DMS153 (cell line): ENCODE data around the gene CFAP43.

Experiments
- DNase-seq: peaks from one replicate; lab custom pipeline; 2025; lab: John Stamatoyannopoulos, UW

Gene CFAP43

GRCh38 chr10:104130041-104130440 lies 102.1 kb downstream of the CFAP43 start:
- no peak for DNase-seq

- no peak for DNase-seq
Observed at GRCh38 chr10:104128214-104128613, 104.0 kb downstream of the CFAP43 start.

GRCh38 chr10:104127411-104127810 lies 104.8 kb downstream of the CFAP43 start:
- peak; percentile 12 for DNase-seq

DNA sequence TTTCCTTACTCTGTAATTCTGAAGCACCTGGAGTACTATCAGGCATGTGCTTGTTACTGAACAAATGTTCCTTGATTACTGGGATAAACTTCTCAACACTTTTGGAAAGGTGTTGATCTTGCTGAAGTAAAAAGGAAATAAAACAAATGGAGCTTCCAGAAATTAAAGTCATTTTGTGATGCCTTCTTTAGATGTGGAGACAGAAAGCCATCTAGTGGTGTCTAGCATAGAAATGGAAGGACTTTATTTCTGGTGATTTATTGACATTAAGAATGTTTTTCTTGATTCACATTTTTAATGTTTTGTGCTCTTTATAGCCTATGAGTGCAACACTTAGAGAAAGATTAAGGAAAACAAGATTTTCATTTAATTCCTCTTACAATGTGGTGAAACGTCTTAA lies 108.8 kb downstream of the CFAP43 start:
- DNase-seq, result no peak

DNA sequence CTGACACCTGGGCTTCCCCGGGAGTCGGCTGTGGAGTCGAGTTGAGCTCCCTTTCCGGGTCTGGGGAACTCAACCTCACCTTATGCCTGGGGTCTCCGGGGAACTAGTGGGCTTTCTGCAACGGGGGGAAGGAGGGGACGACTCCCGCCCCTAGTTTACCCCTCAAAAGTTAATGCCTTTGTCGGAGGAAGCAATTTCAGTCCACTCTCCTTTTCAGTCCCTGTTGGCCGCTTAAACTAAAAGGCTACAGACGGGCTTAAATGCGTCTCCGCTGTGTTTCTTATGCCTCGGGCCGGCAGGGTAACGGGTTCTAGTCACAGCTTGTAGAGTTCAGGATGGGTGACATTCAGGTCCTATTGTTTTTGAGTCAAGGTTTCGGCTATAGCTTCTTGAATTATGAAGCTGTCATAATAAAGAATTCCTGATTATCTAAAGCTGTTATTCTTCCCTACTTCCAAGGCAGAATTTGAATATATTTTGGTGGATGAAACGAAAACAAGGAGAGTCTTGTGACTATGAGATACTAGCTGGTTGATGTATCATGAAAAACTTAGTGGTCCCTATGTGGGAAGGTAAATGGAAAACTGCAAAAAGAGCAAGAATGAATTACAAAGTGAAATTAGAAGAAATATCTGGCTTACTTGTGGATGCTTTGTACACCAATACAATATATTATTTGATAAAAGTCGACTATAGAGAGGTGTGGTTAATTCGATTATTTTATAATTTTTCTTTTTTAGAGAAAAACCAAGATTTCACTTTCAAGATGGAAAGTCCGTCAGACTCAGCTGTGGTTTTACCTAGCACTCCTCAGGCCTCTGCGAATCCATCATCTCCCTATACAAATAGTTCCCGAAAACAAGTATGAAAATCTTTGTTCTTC lies 109.7 kb downstream of the CFAP43 start:
- no peak for DNase-seq

- DNase-seq, result peak; percentile 98
Observed at GRCh38 chr10:104121485-104122224, 110.5 kb downstream of the CFAP43 start, which contains the start of gene SFR1. SFR1 (plus strand) TSS chr10:104122171; CDS start chr10:104122184, 13 bp downstream.

- peak; percentile 54 for DNase-seq
Observed at GRCh38 chr10:104120903-104121484, 111.2 kb downstream of the CFAP43 start.

DNA sequence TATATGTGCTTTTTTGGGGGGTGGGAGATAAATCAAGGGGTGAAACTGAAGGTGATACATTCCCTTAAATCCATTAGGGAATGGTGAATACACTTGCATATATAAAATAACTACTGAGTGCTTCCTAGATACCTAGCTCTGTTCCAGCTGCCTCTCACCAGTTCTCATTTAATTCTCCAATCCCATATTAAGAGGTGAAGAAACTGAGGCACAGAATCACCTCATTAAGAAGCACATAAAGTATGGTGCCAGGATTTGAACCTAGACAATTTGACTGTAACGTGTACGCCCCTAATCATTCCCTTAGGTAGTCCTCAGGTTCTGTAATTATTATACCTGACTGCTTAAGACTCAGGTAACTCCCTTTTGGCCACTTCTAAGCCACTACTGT lies 111.7 kb downstream of the CFAP43 start:
- no peak for DNase-seq

DNA sequence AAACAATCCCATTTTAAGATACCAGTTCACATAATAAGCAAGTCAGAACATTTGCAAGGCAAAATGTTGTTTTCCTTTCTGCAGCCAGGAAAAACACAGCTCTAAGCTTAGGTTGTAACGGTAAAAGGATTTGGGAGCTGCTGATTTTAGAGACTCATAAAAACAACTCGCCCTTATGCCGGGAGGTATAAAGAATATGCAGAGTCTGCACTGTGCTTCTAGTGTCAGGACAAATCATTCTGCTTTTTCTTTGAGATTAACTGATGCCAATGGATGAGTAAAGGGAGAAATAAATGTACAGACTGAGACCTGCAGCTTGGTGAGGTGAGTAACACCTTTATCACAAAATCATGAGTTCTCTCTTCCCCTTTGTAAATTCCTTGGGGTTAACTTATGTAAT lies 112.2 kb downstream of the CFAP43 start:
- no peak for DNase-seq

DNA sequence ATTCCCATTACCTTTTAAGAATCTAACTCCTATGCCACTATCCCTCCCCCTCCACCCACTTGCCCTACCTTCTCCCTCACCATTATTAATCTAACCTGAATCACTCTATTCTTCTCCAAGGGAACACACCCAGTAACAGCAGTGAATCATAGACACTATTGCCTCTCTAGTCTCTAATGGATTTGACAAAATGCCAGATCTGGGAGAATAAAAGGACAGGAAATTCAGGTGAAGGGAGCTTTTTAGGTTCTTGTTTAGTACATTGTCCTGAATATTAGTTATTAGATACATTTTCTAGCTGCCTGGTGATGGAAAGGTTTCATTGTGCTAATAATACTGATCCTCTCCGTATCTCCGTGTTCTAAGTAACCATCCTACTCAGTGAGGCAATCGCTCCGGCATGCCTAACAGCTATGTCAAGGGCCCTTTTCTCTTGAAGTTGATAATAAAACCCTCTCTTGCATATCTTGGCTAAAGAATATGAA lies 114.3 kb downstream of the CFAP43 start:
- DNase-seq, result peak; percentile 88

DNA sequence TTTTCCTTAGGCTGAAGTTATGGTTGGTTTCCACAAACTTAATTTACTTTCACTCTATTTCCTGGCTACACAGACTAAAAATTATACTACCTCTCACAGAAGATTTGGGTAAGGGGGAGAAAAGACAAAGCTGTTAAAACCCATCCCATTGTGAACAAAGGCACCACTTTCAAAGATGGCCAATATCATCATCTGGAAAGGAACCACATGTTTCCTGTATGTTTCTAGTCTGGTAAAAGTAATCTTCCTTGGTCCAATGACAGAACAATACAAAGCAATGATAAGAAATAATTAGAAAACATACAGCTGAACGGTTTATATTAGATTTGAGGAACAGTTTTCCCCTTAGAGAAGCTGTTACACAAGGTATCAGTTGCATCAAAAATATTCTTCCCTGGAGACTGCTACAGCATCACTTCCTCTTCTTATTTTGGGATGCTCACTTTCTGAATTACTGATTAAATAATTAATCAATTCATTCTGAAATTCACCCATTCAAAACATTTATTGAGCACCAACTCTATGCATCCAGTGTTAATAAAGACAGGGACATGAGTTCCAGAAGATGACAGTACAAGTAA lies 118.7 kb downstream of the CFAP43 start:
- DNase-seq, result no peak

DNA sequence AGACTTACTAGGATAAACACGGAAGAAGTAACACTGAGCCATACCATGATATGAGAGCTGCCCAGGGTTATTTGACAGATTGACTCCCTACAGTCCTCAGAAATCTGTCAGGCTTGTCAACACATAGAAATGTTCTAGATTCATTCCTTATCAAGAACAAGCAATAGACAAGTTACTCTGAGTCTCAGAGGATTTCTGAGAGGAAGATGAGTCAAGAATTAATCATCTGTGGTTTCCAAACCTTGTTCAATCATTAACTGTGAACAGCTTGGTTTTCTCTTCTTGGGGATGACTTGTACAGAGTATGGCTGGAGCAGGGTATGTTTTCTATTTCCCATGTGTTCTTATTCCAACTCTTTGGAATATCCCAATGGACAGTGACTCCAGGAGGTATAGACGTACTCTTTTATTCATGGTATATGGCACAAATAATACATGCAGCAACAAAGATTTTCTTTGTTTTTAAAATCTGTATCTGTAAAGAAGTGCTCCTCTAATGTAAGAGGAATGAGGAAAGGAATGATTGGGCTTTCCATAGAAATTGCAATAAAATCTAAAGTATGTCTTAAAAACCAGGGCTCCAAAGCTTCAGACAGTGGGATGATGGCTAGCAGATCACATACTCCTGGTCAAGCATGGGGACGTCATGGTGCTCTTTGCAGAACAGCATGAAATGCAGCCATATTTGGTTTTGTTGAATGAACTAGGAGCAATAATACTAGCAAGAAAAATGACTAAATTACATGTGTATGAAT lies 122.1 kb downstream of the CFAP43 start:
- no peak for DNase-seq

GRCh38 chr10:104104926-104105325 lies 127.2 kb downstream of the CFAP43 start:
- DNase-seq, result no peak

- DNase-seq, result no peak
Observed at GRCh38 chr10:104104418-104104817, 127.7 kb downstream of the CFAP43 start.

DNA sequence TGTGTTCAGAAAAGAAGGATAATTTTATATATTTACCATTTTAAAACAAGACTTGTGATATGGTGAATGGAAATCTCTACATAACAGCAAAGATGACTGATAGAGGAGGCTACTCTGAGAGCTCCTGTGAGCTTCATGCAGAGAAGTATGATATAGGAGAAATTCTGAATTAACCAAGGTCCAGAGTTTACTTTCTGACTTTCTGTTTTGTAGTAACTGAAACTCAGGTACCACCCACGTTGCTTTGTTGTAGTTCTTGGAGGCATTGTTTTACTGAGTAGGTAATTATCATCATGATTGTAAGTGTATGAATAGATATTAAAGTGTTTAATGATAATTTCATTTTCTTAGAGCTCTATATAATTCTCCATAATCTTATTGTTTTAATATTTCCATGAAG lies 128.2 kb downstream of the CFAP43 start:
- DNase-seq, result no peak

DNA sequence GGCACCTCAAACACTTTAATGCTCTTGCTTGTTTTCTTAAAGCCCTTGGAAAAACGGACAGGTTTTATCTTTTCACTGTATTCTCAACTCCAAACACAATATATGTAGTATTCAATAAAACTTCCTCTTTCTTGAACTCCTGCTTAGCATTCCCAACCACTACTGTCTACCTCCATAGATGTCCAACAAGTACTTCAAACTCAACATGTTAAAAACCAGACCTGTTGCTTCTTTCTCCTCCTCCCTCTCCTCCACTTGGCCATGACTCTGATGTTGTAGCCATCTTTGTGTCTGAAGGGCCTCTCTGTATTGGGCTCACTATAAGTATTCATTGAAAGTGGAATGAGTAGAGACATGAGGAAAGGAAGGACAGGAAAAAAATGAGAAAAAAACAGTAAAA lies 130.3 kb downstream of the CFAP43 start:
- DNase-seq, result no peak

- no peak for DNase-seq
Observed at GRCh38 chr10:104100795-104101194, 131.4 kb downstream of the CFAP43 start.

DNA sequence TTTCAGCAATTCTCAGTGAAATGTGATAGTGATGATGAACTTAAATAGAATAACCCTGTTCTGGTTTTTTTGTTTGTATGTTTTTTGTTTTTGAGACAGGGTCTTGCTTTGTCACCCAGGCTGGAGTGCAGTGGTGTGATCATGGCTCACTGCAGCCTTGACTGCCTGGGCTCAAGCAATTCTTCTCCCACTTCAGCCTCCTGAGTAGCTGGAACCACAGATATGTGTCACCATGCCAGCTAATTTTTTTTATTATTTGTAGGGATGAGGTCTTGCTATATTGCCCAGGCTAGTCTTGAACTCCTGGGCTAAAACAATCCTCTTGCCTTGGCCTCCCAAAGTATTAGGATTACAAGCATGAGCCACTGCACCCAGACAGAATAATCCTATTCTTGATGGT lies 132.2 kb downstream of the CFAP43 start:
- DNase-seq, result no peak

DNA sequence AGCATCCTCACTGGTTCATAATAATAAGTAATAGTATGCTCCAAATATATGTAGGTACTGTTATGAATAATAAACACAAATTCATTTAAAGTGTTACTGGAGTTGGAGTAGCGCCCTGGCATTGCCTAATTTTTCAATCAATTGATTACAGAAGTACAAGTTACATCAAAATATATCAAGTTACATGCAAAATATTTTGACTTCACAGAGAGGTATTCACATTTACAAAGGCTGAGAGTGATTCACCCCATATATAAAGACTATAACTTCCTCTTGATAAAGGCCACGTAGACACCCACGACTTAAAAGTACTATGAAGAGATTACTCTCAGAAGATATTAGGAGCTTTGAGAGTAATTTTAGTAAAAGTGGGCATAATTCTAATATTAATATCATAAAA lies 132.9 kb downstream of the CFAP43 start:
- DNase-seq, result no peak

- no peak for DNase-seq
Observed at GRCh38 chr10:104098358-104098925, 133.7 kb downstream of the CFAP43 start.

GRCh38 chr10:104096692-104097091 lies 135.5 kb downstream of the CFAP43 start:
- no peak for DNase-seq
